RWPE1 (cell line): ENCODE measurements around the gene SOS1.

Source experiments
- CTCF ChIA-PET: fragments of 350-600 bp; sonication (Branson Sonifier 250); formaldehyde crosslinking; extraction: SDS; loops from one replicate; lab custom pipeline; 2021; lab: Yijun Ruan, JAX
- POLR2A ChIA-PET: fragments of 400-600 bp; formaldehyde crosslinking; extraction: SDS; loops from one replicate; lab custom pipeline; 2020; ENCODE audit warnings: antibody characterized with exemption; ENCODE audit not compliant: low non-redundant PET; lab: Yijun Ruan, JAX
- DNase-seq: peaks from one replicate; pipeline ENCODE4 v3.0.0; 2012; ENCODE audit warnings: low spot score
- H3K27ac ChIP-seq: fragments of 450-650 bp; 2 replicates; pipeline ENCODE4 v1.5.1; 2017
- TF ChIP-seq, protein P1 (sequence below): fragments of 450-650 bp; conservative IDR thresholded peaks from 2 replicates; pipeline ENCODE4 v1.5.1; 2017; ENCODE audit warnings: low read depth, mild to moderate bottlenecking

SOS1 gene

GRCh38 chr2:38978296-38978903, 142.5 kb downstream of the SOS1 start:
- no peak overlapping the region for H3K27ac ChIP-seq
- TF ChIP-seq, protein P1, sequence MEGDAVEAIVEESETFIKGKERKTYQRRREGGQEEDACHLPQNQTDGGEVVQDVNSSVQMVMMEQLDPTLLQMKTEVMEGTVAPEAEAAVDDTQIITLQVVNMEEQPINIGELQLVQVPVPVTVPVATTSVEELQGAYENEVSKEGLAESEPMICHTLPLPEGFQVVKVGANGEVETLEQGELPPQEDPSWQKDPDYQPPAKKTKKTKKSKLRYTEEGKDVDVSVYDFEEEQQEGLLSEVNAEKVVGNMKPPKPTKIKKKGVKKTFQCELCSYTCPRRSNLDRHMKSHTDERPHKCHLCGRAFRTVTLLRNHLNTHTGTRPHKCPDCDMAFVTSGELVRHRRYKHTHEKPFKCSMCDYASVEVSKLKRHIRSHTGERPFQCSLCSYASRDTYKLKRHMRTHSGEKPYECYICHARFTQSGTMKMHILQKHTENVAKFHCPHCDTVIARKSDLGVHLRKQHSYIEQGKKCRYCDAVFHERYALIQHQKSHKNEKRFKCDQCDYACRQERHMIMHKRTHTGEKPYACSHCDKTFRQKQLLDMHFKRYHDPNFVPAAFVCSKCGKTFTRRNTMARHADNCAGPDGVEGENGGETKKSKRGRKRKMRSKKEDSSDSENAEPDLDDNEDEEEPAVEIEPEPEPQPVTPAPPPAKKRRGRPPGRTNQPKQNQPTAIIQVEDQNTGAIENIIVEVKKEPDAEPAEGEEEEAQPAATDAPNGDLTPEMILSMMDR = no peak
- ChIA-PET POLR2A (no interaction called here), CTCF (no interaction called here)
- no peak for DNase-seq

DNA sequence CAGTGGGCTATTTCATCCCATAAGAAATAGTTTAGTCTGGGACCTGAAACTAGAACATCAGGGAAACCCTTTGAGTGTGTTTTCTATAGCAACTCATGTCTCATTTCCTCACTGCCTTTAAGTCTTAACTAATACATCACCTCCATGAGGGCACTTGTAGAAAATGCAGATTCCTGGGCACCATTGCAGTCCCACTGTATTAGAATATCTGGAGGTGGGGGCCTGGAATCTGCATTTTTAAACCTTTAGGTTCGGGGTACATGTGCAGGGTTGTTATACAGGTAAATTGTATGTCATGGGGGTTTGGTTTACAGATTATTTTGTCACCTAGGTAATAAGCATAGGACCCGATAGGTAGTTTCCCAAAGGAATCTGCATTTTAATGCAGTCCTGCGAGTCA, 143.8 kb downstream of the SOS1 start:
- POLR2A ChIA-PET = no interaction called here

GRCh38 chr2:38975042-38975441, 145.8 kb downstream of the SOS1 start:
- CTCF ChIA-PET = interaction anchor here (0.5 kb wide), 1 partner anchor 1040 kb away, joined by 3 read pairs; no protein-coding TSS in a partner anchor
- POLR2A ChIA-PET = no interaction called here
- H3K27ac ChIP-seq = no peak overlapping the region
- no peak for DNase-seq
- TF ChIP-seq, protein P1 = no peak

More for the DNA sequence above, 143.8 kb downstream of the SOS1 start:
- TF ChIP-seq, protein P1 = no peak
- no peak for DNase-seq
- H3K27ac ChIP-seq = no peak overlapping the region
- CTCF ChIA-PET = no interaction called here

GRCh38 chr2:38973266-38973665, 147.6 kb downstream of the SOS1 start:
- POLR2A ChIA-PET = interaction anchor here (0.5 kb wide), 1 partner anchor 91 kb away, joined by 3 read pairs; no protein-coding TSS in a partner anchor
- CTCF ChIA-PET = interaction anchor here (0.6 kb wide), 1 partner anchor 1558 kb away, joined by 5 read pairs; no protein-coding TSS in a partner anchor
- DNase-seq = no peak
- no peak overlapping the region for H3K27ac ChIP-seq
- TF ChIP-seq, protein P1 = no peak

GRCh38 chr2:38971377-38971776, 149.5 kb downstream of the SOS1 start:
- H3K27ac ChIP-seq = no peak overlapping the region
- CTCF ChIA-PET = interaction anchor here (1.2 kb wide), 1 partner anchor 23 kb away, joined by 4 read pairs; no protein-coding TSS in a partner anchor
- POLR2A ChIA-PET = no interaction called here
- DNase-seq = no peak
- TF ChIP-seq, protein P1 = no peak

GRCh38 chr2:38968021-38968420, 152.8 kb downstream of the SOS1 start:
- CTCF ChIA-PET = interaction anchor here (0.8 kb wide), 1 partner anchor 133 kb away, joined by 3 read pairs; no protein-coding TSS in a partner anchor
- DNase-seq = no peak
- POLR2A ChIA-PET = no interaction called here
- no peak overlapping the region for H3K27ac ChIP-seq
- TF ChIP-seq, protein P1 = no peak
